ENCODE measurements around the gene DPP6.

- no peak for TF ChIP-seq EZH2 (IDR thresholded peaks at IDR 0.05; ENCODE audit: borderline replicate concordance, low read length)
- TF ChIP-seq CTCF (conservative IDR thresholded peaks at IDR 0.05 in 1 of 2, IDR thresholded peaks at IDR 0.05 in 1 of 2; ENCODE audit: extremely low read depth in 1 of 2, insufficient read depth in 1 of 2, low read depth in 1 of 2, low read length in 2 of 2), result no peak
Measured at GRCh38 chr7:154566877-154567276, 514.7 kb downstream of the DPP6 start.
